B cell (primary cell): ENCODE data around the gene GNE. TPM values are rescaled to one million over a fixed set of nuclear protein-coding genes. Genes with fewer than 3 reads are reported as not detected.

ENCODE experiments used
- ATAC-seq: fragments of 200-7000 bp; cut with Tn5 transposase; one replicate; pipeline ENCODE4 v1.10.0; 2021; ENCODE audit warnings: low read depth, mild to moderate bottlenecking, moderate number of reproducible peaks, moderate library complexity
- CTCF ChIA-PET: fragments of 350-600 bp; sonication (Branson Sonifier 250); formaldehyde crosslinking; loops from one replicate; lab custom pipeline; 2021; ENCODE audit warnings: antibody characterized with exemption, inconsistent platforms; lab: Charles Lee
- POLR2A ChIA-PET: fragments of 350-600 bp; sonication (Branson Sonifier 250); formaldehyde crosslinking; loops from one replicate; lab custom pipeline; 2021; ENCODE audit warnings: antibody characterized with exemption; lab: Charles Lee
- DNase-seq: peaks from one replicate; pipeline ENCODE4 v3.0.0; 2013
- H2AFZ ChIP-seq: 2 replicates; pipeline ENCODE4 v1.6.1; 2012; ENCODE audit warnings: mild to moderate bottlenecking, low read depth, low read length; ENCODE audit not compliant: insufficient read depth, poor library complexity, severe bottlenecking
- H3K27ac ChIP-seq, 2 donors: 1 replicate in 1 of 2; 2 replicates in 1 of 2; pipeline ENCODE4 v1.5.1; 2012 to 2013; ENCODE audit warnings: low read length in 2 of 2, mild to moderate bottlenecking in 2 of 2, moderate library complexity in 1 of 2
- H3K27me3 ChIP-seq, 4 experiments: fragments of 200-600 bp in 1 of 4; sonication (generic) in 1 of 4; replicated peaks in 1 of 4; 1 replicate in 2 of 4; 2 replicates in 2 of 4; pipeline versions ENCODE4 v1.6.1 to v1.7.0; 2013 to 2016; ENCODE audit warnings: low read length in 3 of 4, mild to moderate bottlenecking in 2 of 4, mixed read lengths in 1 of 4, moderate library complexity in 1 of 4; ENCODE audit not compliant: insufficient read depth in 4 of 4, control insufficient read depth in 3 of 4; ENCODE audit errors: control extremely low read depth in 1 of 4
- H3K36me3 ChIP-seq, 2 experiments: replicated peaks in 1 of 2; 1 replicate in 1 of 2; 2 replicates in 1 of 2; pipeline versions ENCODE4 v1.6.1 to v1.7.1; 2013; ENCODE audit warnings: low read length in 1 of 2; ENCODE audit not compliant: insufficient read depth in 2 of 2, control insufficient read depth in 1 of 2; ENCODE audit errors: control extremely low read depth in 1 of 2, extremely low read depth in 1 of 2
- H3K4me1 ChIP-seq, 2 donors: fragments of 200-600 bp in 1 of 2; sonication (generic) in 1 of 2; 1 replicate in 1 of 2; 2 replicates in 1 of 2; pipeline versions ENCODE4 v1.5.1 to v1.6.1; 2013 to 2017; ENCODE audit warnings: low read length in 2 of 2; ENCODE audit not compliant: control insufficient read depth in 2 of 2, insufficient read depth in 2 of 2
- H3K4me2 ChIP-seq: replicated peaks from 2 replicates; pipeline ENCODE3; 2012; ENCODE audit warnings: mild to moderate bottlenecking, low read depth, low read length; ENCODE audit not compliant: poor library complexity, severe bottlenecking
- H3K4me3 ChIP-seq, 5 experiments: fragments of 200-600 bp in 1 of 5; sonication (generic) in 1 of 5; 1 replicate in 3 of 5; 2 replicates in 2 of 5; pipeline versions ENCODE4 v1.5.1 to v1.7.0; 2011 to 2016; ENCODE audit warnings: low read length in 4 of 5, mild to moderate bottlenecking in 4 of 5, low read depth in 2 of 5, control low read depth in 1 of 5, moderate library complexity in 1 of 5; ENCODE audit not compliant: insufficient read depth in 1 of 5; ENCODE audit errors: control extremely low read depth in 1 of 5, extremely low read depth in 1 of 5
- H3K79me2 ChIP-seq: fragments of 200-600 bp; sonication (generic); one replicate; pipeline ENCODE4 v1.6.0; 2016; ENCODE audit warnings: low read length; ENCODE audit not compliant: control insufficient read depth, insufficient read depth
- H3K9ac ChIP-seq: fragments of 200-600 bp; sonication (generic); 2 replicates; pipeline ENCODE4 v1.6.1; 2017; ENCODE audit warnings: mild to moderate bottlenecking, low read length, moderate library complexity
- H3K9me3 ChIP-seq, 3 donors: one replicate each; pipeline versions ENCODE4 v1.6.1 to v1.7.1; 2013; ENCODE audit warnings: low read length in 2 of 3; ENCODE audit not compliant: control insufficient read depth in 2 of 3, insufficient read depth in 1 of 3; ENCODE audit errors: control extremely low read depth in 1 of 3
- H4K20me1 ChIP-seq: 2 replicates; pipeline ENCODE4 v1.6.0; 2012; ENCODE audit warnings: mild to moderate bottlenecking, low read length; ENCODE audit not compliant: insufficient read depth, control insufficient read depth, poor library complexity, severe bottlenecking
- H3K27ac Mint-ChIP-seq: one replicate; pipeline ENCODE4 v1.8.0; 2021; ENCODE audit warnings: mixed read lengths
- H3K27me3 Mint-ChIP-seq: one replicate; pipeline ENCODE4 v1.8.0; 2021; ENCODE audit warnings: mixed read lengths
- H3K4me1 Mint-ChIP-seq: one replicate; pipeline ENCODE4 v1.8.0; 2021; ENCODE audit warnings: mixed read lengths
- H3K4me3 Mint-ChIP-seq: one replicate; pipeline ENCODE4 v1.8.0; 2021; ENCODE audit warnings: mixed read lengths
- H3K9me3 Mint-ChIP-seq: one replicate; pipeline ENCODE4 v1.8.0; 2022; ENCODE audit warnings: mixed read lengths; ENCODE audit not compliant: insufficient read depth
- EZH2 ChIP-seq: IDR thresholded peaks from 2 replicates; pipeline ENCODE4 v1.6.1; 2012; ENCODE audit warnings: borderline replicate concordance, low read depth, mild to moderate bottlenecking, moderate library complexity, low read length; ENCODE audit not compliant: insufficient read depth, poor library complexity, severe bottlenecking
- WGBS: methylation state at CpG from one replicate; pipeline ENCODE4 v1.1.5; 2013; ENCODE audit warnings: missing lambda C conversion rate; ENCODE audit not compliant: insufficient coverage; 5-methylcytosine and 5-hydroxymethylcytosine counted together
- intact Hi-C: fragments of 100-400 bp; cut with micrococcal nuclease; formaldehyde crosslinking; loops from one replicate; pipeline ENCODE4 v1.10.0; 2022
- polyA plus RNA-seq: library from polyadenylated mRNA; depleted of rRNA; stranded (reverse); fragments of >200 nt; gene quantifications from 2 replicates; pipeline ENCODE4 v1.2.3, GENCODE V29; 2012
- total RNA-seq, 2 donors: library from RNA; stranded (reverse); fragments of 120-200 nt in 1 of 2; gene quantifications; 1 replicate in 1 of 2; 2 replicates in 1 of 2; pipeline versions ENCODE4 v1.2.3 to v1.2.4, GENCODE V29; 2013 to 2022
- TF ChIP-seq, protein P1 (sequence below): fragments of 200-600 bp; IDR thresholded peaks from one replicate; pipeline ENCODE4 v1.8.0; 2022; ENCODE audit warnings: antibody characterized with exemption, mild to moderate bottlenecking

Gene GNE
- total and polyA plus RNA-seq, 2 donors (not counting 1 experiment from before 2014, with no cell fraction given): 8.3 to 20.6 TPM

DNA sequence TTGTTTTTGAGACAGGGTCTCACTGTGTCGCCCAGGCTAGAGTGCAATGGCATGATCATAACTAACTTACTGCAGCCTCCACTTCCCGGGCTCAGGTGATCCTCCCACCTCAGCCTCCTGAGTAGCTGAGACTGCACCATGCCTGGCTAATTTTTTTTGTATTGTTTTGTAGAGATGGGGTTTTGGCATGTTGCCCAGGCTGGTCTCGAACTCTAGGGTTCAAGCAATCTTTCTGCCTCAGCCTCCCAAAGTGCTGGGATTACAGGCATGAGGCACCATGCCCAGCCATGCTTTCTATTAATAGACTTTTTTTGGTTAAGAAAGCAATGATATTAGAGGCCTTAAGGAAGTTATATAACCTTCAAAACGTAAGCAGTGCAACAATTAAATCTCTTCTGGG, 44.3 kb downstream of the GNE start:
- H3K4me1 Mint-ChIP-seq: peaks cover 13% of the 10 kb centered on the region
- H3K27ac ChIP-seq: no peak overlapping the region
- H3K27ac Mint-ChIP-seq: no peak overlapping the region
- ChIA-PET POLR2A (no interaction called here), CTCF (interaction anchor here (1.2 kb wide), 1 partner anchor 1178 kb away, joined by 3 read pairs; no protein-coding TSS in a partner anchor)
- 100% methylated on average over 1 of the region's 4 CpGs for WGBS
- H2AFZ ChIP-seq: no peak overlapping the region
- no peak overlapping the region for H3K9ac ChIP-seq
- no peaks in the 10 kb centered on the region for H3K9me3 Mint-ChIP-seq
- H3K36me3 ChIP-seq: peaks cover 0 to 80% of the 10 kb centered on the region in 2 experiments
- ATAC-seq: no peak
- no peak overlapping the region for H3K4me3 Mint-ChIP-seq
- intact Hi-C loops: no loop called here
- H3K9me3 ChIP-seq: no peaks in the 10 kb centered on the region
- H3K27me3 ChIP-seq: no peaks in the 10 kb centered on the region
- H4K20me1 ChIP-seq: peaks cover 41% of the 10 kb centered on the region
- H3K79me2 ChIP-seq: peaks cover 16% of the 10 kb centered on the region
- H3K4me2 ChIP-seq: no peak overlapping the region
- H3K4me1 ChIP-seq: no peaks in the 10 kb centered on the region
- H3K27me3 Mint-ChIP-seq: no peaks in the 10 kb centered on the region
- TF ChIP-seq EZH2: no peak
- TF ChIP-seq, protein P1, sequence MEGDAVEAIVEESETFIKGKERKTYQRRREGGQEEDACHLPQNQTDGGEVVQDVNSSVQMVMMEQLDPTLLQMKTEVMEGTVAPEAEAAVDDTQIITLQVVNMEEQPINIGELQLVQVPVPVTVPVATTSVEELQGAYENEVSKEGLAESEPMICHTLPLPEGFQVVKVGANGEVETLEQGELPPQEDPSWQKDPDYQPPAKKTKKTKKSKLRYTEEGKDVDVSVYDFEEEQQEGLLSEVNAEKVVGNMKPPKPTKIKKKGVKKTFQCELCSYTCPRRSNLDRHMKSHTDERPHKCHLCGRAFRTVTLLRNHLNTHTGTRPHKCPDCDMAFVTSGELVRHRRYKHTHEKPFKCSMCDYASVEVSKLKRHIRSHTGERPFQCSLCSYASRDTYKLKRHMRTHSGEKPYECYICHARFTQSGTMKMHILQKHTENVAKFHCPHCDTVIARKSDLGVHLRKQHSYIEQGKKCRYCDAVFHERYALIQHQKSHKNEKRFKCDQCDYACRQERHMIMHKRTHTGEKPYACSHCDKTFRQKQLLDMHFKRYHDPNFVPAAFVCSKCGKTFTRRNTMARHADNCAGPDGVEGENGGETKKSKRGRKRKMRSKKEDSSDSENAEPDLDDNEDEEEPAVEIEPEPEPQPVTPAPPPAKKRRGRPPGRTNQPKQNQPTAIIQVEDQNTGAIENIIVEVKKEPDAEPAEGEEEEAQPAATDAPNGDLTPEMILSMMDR: no peak
- H3K4me3 ChIP-seq: no peak overlapping the region
- no peak for DNase-seq

DNA sequence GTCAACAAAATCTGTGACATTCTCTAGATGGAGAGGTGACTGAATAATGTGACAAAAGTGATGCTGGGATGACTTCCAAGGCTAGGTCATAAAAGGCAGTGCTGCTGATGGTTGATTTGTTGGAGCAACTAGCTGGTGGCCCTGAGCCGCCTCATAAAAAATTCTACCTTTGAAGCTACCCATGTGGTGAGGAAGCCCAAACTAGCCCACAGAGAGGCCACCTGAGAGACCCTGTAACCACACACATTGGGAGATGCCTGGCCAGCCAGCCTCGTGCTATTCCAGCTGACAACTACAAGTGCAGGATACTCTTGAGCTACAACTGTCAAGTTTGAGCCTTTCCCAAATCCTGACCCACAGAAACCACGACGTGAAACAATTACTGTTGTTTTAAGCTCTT, 44.9 kb downstream of the GNE start:
- ChIA-PET CTCF (interaction anchor here (1.2 kb wide), 1 partner anchor 1179 kb away, joined by 3 read pairs; no protein-coding TSS in a partner anchor), POLR2A (interaction anchor here (0.6 kb wide), 1 partner anchor 9 kb away, joined by 6 read pairs; no protein-coding TSS in a partner anchor)
- DNase-seq: no peak
- Histone ChIP-seq H3K36me3 (peaks cover 0 to 79% of the 10 kb centered on the region in 2 experiments), H2AFZ (no peak overlapping the region), H3K9me3 (no peaks in the 10 kb centered on the region), H3K79me2 (peaks cover 22% of the 10 kb centered on the region), H4K20me1 (peaks cover 47% of the 10 kb centered on the region), H3K9ac (no peak overlapping the region), H3K4me1 (no peaks in the 10 kb centered on the region), H3K4me2 (no peak overlapping the region), H3K27ac (no peak overlapping the region), H3K27me3 (no peaks in the 10 kb centered on the region), H3K4me3 (no peak overlapping the region)
- no peaks in the 10 kb centered on the region for H3K27me3 Mint-ChIP-seq
- 100% methylated on average over 2 of the region's 4 CpGs for WGBS
- TF ChIP-seq EZH2: no peak
- TF ChIP-seq, protein P1: no peak
- no peak overlapping the region for H3K27ac Mint-ChIP-seq
- no peaks in the 10 kb centered on the region for H3K9me3 Mint-ChIP-seq
- no peak for ATAC-seq
- intact Hi-C loops: no loop called here
- peaks cover 13% of the 10 kb centered on the region for H3K4me1 Mint-ChIP-seq
- no peak overlapping the region for H3K4me3 Mint-ChIP-seq
